Endothelial cell of umbilical vein (primary cell): ENCODE measurements around the gene XPO6. TPM values are rescaled to one million over a fixed set of nuclear protein-coding genes. Genes with fewer than 3 reads are reported as not detected.

ENCODE experiments used
- BruUV-seq: library from RNA; stranded (reverse); fragments of 400-500 nt; replicated peaks from 2 replicates; lab custom pipeline; 2021; lab: Mats Ljungman, UMichigan
- CTCF ChIA-PET: fragments of 300-600, 350-600 bp; sonication (Branson Sonifier 250); formaldehyde crosslinking; loops from one replicate; lab custom pipeline; 2021; ENCODE audit warnings: antibody characterized with exemption, inconsistent platforms; lab: Charles Lee
- POLR2A ChIA-PET: fragments of 300-600, 350-600 bp; sonication (Branson Sonifier 250); formaldehyde crosslinking; loops from one replicate; lab custom pipeline; 2021; ENCODE audit warnings: antibody characterized with exemption, inconsistent platforms; lab: Charles Lee
- DNase-seq: peaks from one replicate; pipeline ENCODE4 v3.0.0-alpha.2; 2011; ENCODE audit warnings: low read depth, low spot score
- FAIRE-seq: peaks from 2 replicates; lab custom pipeline; 2011; peaks lifted over from hg19 to GRCh38; lab: Jason Lieb, UNC
- H2AFZ ChIP-seq: 2 replicates; pipeline ENCODE4 v1.6.0; 2012; ENCODE audit warnings: low read depth, low read length, control low read depth, inconsistent platforms
- H3K27ac ChIP-seq: 2 replicates; pipeline ENCODE4 v1.5.1; 2011; ENCODE audit warnings: low read depth, mild to moderate bottlenecking, control low read depth, low read length, moderate library complexity; ENCODE audit not compliant: insufficient read depth
- H3K27me3 ChIP-seq, 2 experiments: 2 replicates each; pipeline versions ENCODE4 v1.6.0 to v1.6.1; 2011; ENCODE audit warnings: low read length in 2 of 2, mixed read lengths in 1 of 2; ENCODE audit not compliant: control insufficient read depth in 2 of 2, insufficient read depth in 2 of 2
- H3K36me3 ChIP-seq, 2 experiments: 2 replicates in 1 of 2; 3 replicates in 1 of 2; pipeline ENCODE4 v1.5.1; 2011; ENCODE audit warnings: low read length in 2 of 2, mild to moderate bottlenecking in 1 of 2, moderate library complexity in 1 of 2; ENCODE audit not compliant: control insufficient read depth in 2 of 2, insufficient read depth in 2 of 2; ENCODE audit errors: extremely low read depth in 1 of 2
- H3K4me1 ChIP-seq: 3 replicates; pipeline ENCODE4 v1.5.1; 2011; ENCODE audit warnings: mild to moderate bottlenecking, low read length; ENCODE audit not compliant: control insufficient read depth, insufficient read depth; ENCODE audit errors: extremely low read depth
- H3K4me2 ChIP-seq: 2 replicates; pipeline ENCODE4 v1.6.1; 2011; ENCODE audit warnings: low read length, control low read depth, mixed read lengths; ENCODE audit not compliant: insufficient read depth
- H3K4me3 ChIP-seq, 3 experiments: fragments of 200-600 bp in 1 of 3; sonication (generic), shearing (Covaris generic) in 1 of 3; replicated peaks in 1 of 3; 2 replicates each; pipeline ENCODE4 v1.5.1; 2011 to 2016; ENCODE audit warnings: control low read depth in 3 of 3, low read length in 3 of 3, mild to moderate bottlenecking in 2 of 3, inconsistent platforms in 1 of 3, low read depth in 1 of 3, moderate library complexity in 1 of 3; ENCODE audit not compliant: insufficient read depth in 1 of 3
- H3K79me2 ChIP-seq: 2 replicates; pipeline ENCODE4 v1.6.0; 2012; ENCODE audit warnings: low read length, inconsistent platforms; ENCODE audit not compliant: control insufficient read depth, insufficient read depth
- H3K9ac ChIP-seq: replicated peaks from 2 replicates; pipeline ENCODE3; 2011; ENCODE audit warnings: low read length, control low read depth; ENCODE audit not compliant: insufficient read depth; ENCODE audit errors: extremely low read depth
- H3K9me1 ChIP-seq: replicated peaks from 3 replicates; pipeline ENCODE4 v1.6.0; 2011; ENCODE audit warnings: mild to moderate bottlenecking, low read length; ENCODE audit not compliant: control insufficient read depth, insufficient read depth; ENCODE audit errors: extremely low read depth
- H3K9me3 ChIP-seq: replicated peaks from 2 replicates; pipeline ENCODE4 v1.5.1; 2012; ENCODE audit warnings: low read length, inconsistent platforms; ENCODE audit not compliant: control insufficient read depth, insufficient read depth
- H4K20me1 ChIP-seq: replicated peaks from 2 replicates; pipeline ENCODE3; 2011; ENCODE audit warnings: mild to moderate bottlenecking, low read length; ENCODE audit not compliant: control insufficient read depth, insufficient read depth; ENCODE audit errors: extremely low read depth
- EZH2 ChIP-seq: IDR thresholded peaks from 2 replicates; pipeline ENCODE4 v1.6.1; 2012; ENCODE audit warnings: borderline replicate concordance, low read depth, mild to moderate bottlenecking, moderate library complexity, low read length, inconsistent platforms; ENCODE audit not compliant: severe bottlenecking
- FOS ChIP-seq: IDR thresholded peaks from 2 replicates; pipeline ENCODE4 v1.6.1; 2011; ENCODE audit warnings: mild to moderate bottlenecking, low read length, moderate library complexity, borderline replicate concordance; ENCODE audit not compliant: insufficient read depth
- GATA2 ChIP-seq: IDR thresholded peaks from 2 replicates; pipeline ENCODE4 v1.7.0; 2011; ENCODE audit warnings: low read depth, mild to moderate bottlenecking, moderate library complexity, mixed read lengths, low read length; ENCODE audit not compliant: insufficient read length, insufficient read depth
- JUN ChIP-seq: IDR thresholded peaks from 2 replicates; pipeline ENCODE4 v1.6.1; 2011; ENCODE audit warnings: borderline replicate concordance, low read depth; ENCODE audit not compliant: insufficient read length, insufficient read depth
- MYC ChIP-seq: IDR thresholded peaks from one replicate; pipeline ENCODE4 v1.6.1; 2011; ENCODE audit warnings: mild to moderate bottlenecking, low read depth, low read length
- POLR2A ChIP-seq: IDR thresholded peaks from 2 replicates; pipeline ENCODE4 v1.6.1; 2012; ENCODE audit warnings: low read depth, mild to moderate bottlenecking, control low read depth, low read length
- POLR2AphosphoS5 ChIP-seq: IDR thresholded peaks from 2 replicates; pipeline ENCODE4 v1.6.1; 2012; ENCODE audit warnings: low read depth, mild to moderate bottlenecking, control low read depth, low read length, moderate library complexity; ENCODE audit not compliant: insufficient read depth
- dilution Hi-C: fragments of 300-500 bp; cut with MboI; formaldehyde crosslinking; loops from one replicate; pipeline ENCODE4 v1.15.0; 2019; ENCODE audit warnings: low sequenced_read_pairs; ENCODE audit not compliant: extremely low pct_ligation_motif_present
- intact Hi-C: fragments of 100-400 bp; cut with micrococcal nuclease; formaldehyde crosslinking; loops from one replicate; pipeline ENCODE4 v1.10.0; 2022
- polyA plus RNA-seq, 4 experiments: library from polyadenylated mRNA; depleted of rRNA in 3 of 4; stranded (reverse) in 3 of 4; unstranded in 1 of 4; fragments of >200 nt; gene quantifications; 2 replicates each; pipeline versions ENCODE4 v1.2.1 to v1.2.3, GENCODE V29; 2011 to 2012; ENCODE audit warnings: missing spikeins in 1 of 4
- total RNA-seq: library from RNA; stranded (reverse); gene quantifications from 2 replicates; pipeline ENCODE4 v1.2.3, GENCODE V29; 2021
- TF ChIP-seq, protein P1 (sequence below), 2 donors: IDR thresholded peaks; 1 replicate in 1 of 2; 2 replicates in 1 of 2; pipeline ENCODE4 v1.5.1; 2011; ENCODE audit warnings: low read length in 2 of 2, mild to moderate bottlenecking in 2 of 2, moderate library complexity in 2 of 2, control low read depth in 1 of 2, inconsistent platforms in 1 of 2, low read depth in 1 of 2; ENCODE audit not compliant: insufficient read depth in 1 of 2; ENCODE audit errors: extremely low read depth in 1 of 2
- TF ChIP-seq, protein P2 (sequence below): IDR thresholded peaks from 2 replicates; pipeline ENCODE4 v1.6.1; 2011; ENCODE audit not compliant: insufficient read depth, insufficient read length

The XPO6 gene
- total and polyA plus RNA-seq, 2 donors (not counting 3 experiments of a cell fraction or from before 2014, with no cell fraction given): 170 to 272 TPM

DNA sequence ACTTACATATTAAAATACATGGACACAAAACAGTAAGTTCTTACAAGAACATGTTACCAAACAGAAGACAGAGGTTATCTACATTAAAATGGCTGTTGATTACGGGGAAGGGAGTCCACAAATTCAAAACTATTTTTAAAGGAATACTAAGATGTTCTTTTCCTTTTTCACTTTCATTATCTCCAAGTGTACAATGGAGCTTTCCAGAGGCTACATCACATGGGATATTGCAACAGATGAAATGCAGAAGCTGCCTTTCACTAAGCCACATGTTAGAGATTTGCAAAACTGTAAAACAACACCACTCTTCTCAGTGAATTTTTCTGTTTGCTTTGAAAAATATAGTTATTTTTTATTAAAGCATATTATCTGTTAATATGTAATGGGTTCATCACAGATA, 53.6 kb downstream of the XPO6 start:
- no peaks in the 10 kb centered on the region for H3K9me1 ChIP-seq
- no peak for FAIRE-seq
- BruUV-seq: no TSS peak
- H3K9me3 ChIP-seq: no peaks in the 10 kb centered on the region
- no peak overlapping the region for H3K9ac ChIP-seq
- H3K4me3 ChIP-seq: no peak overlapping the region
- H3K79me2 ChIP-seq: peaks cover 54% of the 10 kb centered on the region
- H3K4me2 ChIP-seq: no peak overlapping the region
- H3K27me3 ChIP-seq: no peaks in the 10 kb centered on the region
- no peak for DNase-seq
- H3K4me1 ChIP-seq: no peaks in the 10 kb centered on the region
- no peak overlapping the region for H3K27ac ChIP-seq
- no peaks in the 10 kb centered on the region for H4K20me1 ChIP-seq
- peaks cover 9 to 12% of the 10 kb centered on the region in 2 experiments for H3K36me3 ChIP-seq
- ChIA-PET CTCF (no interaction called here), POLR2A (no interaction called here)
- dilution Hi-C loops (no loop called here), intact Hi-C loops (no loop called here)
- TF ChIP-seq GATA2: no peak
- no peak for TF ChIP-seq FOS
- no peak for TF ChIP-seq MYC
- TF ChIP-seq, protein P1, sequence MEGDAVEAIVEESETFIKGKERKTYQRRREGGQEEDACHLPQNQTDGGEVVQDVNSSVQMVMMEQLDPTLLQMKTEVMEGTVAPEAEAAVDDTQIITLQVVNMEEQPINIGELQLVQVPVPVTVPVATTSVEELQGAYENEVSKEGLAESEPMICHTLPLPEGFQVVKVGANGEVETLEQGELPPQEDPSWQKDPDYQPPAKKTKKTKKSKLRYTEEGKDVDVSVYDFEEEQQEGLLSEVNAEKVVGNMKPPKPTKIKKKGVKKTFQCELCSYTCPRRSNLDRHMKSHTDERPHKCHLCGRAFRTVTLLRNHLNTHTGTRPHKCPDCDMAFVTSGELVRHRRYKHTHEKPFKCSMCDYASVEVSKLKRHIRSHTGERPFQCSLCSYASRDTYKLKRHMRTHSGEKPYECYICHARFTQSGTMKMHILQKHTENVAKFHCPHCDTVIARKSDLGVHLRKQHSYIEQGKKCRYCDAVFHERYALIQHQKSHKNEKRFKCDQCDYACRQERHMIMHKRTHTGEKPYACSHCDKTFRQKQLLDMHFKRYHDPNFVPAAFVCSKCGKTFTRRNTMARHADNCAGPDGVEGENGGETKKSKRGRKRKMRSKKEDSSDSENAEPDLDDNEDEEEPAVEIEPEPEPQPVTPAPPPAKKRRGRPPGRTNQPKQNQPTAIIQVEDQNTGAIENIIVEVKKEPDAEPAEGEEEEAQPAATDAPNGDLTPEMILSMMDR (IDR thresholded peaks at IDR 0.05; ENCODE audit: extremely low read depth in 1 of 2, insufficient read depth in 1 of 2, low read depth in 1 of 2, low read length in 2 of 2): no peak
- no peak for TF ChIP-seq POLR2AphosphoS5
- TF ChIP-seq JUN: no peak
- TF ChIP-seq, protein P2, sequence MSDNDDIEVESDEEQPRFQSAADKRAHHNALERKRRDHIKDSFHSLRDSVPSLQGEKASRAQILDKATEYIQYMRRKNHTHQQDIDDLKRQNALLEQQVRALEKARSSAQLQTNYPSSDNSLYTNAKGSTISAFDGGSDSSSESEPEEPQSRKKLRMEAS: no peak
- TF ChIP-seq EZH2: no peak
- TF ChIP-seq POLR2A: no peak
- no peak overlapping the region for H2AFZ ChIP-seq
